IMR-90 (cell line): ENCODE data around the gene BTD. TPM values are rescaled to one million over a fixed set of nuclear protein-coding genes. Genes with fewer than 3 reads are reported as not detected.

Experiments used
- ATAC-seq: fragments of 200-7000 bp; cut with Tn5 transposase; 2 replicates; pipeline ENCODE4 v1.9.1; 2020; ENCODE audit warnings: low read depth, mild to moderate bottlenecking, moderate library complexity
- BruUV-seq: library from RNA; stranded (reverse); fragments of 400-500 nt; replicated peaks from 2 replicates; lab custom pipeline; 2021; lab: Mats Ljungman, UMichigan
- CTCF ChIA-PET: fragments of 300-600 bp; formaldehyde crosslinking; extraction: SDS; loops from one replicate; lab custom pipeline; 2021; ENCODE audit warnings: antibody characterized with exemption; lab: Yijun Ruan, JAX
- POLR2A ChIA-PET: fragments of 300-600 bp; sonication (Branson Sonifier 250); formaldehyde crosslinking; loops from one replicate; lab custom pipeline; 2022; ENCODE audit warnings: antibody characterized with exemption; ENCODE audit not compliant: unreplicated experiment; lab: Charles Lee
- DNase-seq: peaks from one replicate; pipeline ENCODE4 v3.0.0; 2013
- H2AFZ ChIP-seq: replicated peaks from 2 replicates; pipeline ENCODE3; 2013; ENCODE audit warnings: low read length, mild to moderate bottlenecking; ENCODE audit not compliant: poor library complexity
- H2AK5ac ChIP-seq: 2 replicates; pipeline ENCODE4 v1.6.1; 2013; ENCODE audit warnings: low read depth, low read length, inconsistent platforms
- H2AK9ac ChIP-seq: replicated peaks from 2 replicates; pipeline ENCODE3; 2013; ENCODE audit warnings: mild to moderate bottlenecking, low read depth, low read length, moderate library complexity; ENCODE audit not compliant: poor library complexity
- H2BK120ac ChIP-seq: 2 replicates; pipeline ENCODE4 v1.6.1; 2013; ENCODE audit warnings: low read depth, low read length, inconsistent platforms
- H2BK15ac ChIP-seq: 3 replicates; pipeline ENCODE4 v1.6.1; 2013; ENCODE audit warnings: low read depth, low read length, inconsistent platforms
- H2BK20ac ChIP-seq: 2 replicates; pipeline ENCODE4 v1.6.1; 2013; ENCODE audit warnings: low read depth, mild to moderate bottlenecking, inconsistent platforms, low read length, moderate library complexity
- H2BK5ac ChIP-seq: 2 replicates; pipeline ENCODE4 v1.6.1; 2013; ENCODE audit warnings: mild to moderate bottlenecking, low read depth, low read length, inconsistent platforms; ENCODE audit not compliant: poor library complexity, severe bottlenecking
- H3K14ac ChIP-seq: replicated peaks from 2 replicates; pipeline ENCODE4 v1.6.1; 2013; ENCODE audit warnings: low read depth, low read length, inconsistent platforms
- H3K18ac ChIP-seq: 2 replicates; pipeline ENCODE4 v1.6.1; 2013; ENCODE audit warnings: low read depth, low read length, control low read depth
- H3K23ac ChIP-seq: 2 replicates; pipeline ENCODE4 v1.6.1; 2013; ENCODE audit warnings: low read depth, low read length, inconsistent platforms
- H3K27ac ChIP-seq: 2 replicates; pipeline ENCODE4 v1.5.1; 2013; ENCODE audit warnings: mild to moderate bottlenecking, control low read depth, low read length; ENCODE audit not compliant: insufficient read depth
- H3K27me3 ChIP-seq: 2 replicates; pipeline ENCODE4 v1.6.1; 2013; ENCODE audit warnings: low read length; ENCODE audit not compliant: control insufficient read depth, insufficient read depth
- H3K36me3 ChIP-seq: 2 replicates; pipeline ENCODE4 v1.6.1; 2013; ENCODE audit warnings: low read length, mixed read lengths; ENCODE audit not compliant: control insufficient read depth, insufficient read depth
- H3K4ac ChIP-seq: 2 replicates; pipeline ENCODE4 v1.6.1; 2013; ENCODE audit warnings: low read depth, low read length, inconsistent platforms
- H3K4me1 ChIP-seq: 2 replicates; pipeline ENCODE4 v1.6.1; 2013; ENCODE audit warnings: low read length, mixed read lengths; ENCODE audit not compliant: control insufficient read depth, insufficient read depth
- H3K4me2 ChIP-seq: 2 replicates; pipeline ENCODE4 v1.6.1; 2013; ENCODE audit warnings: low read depth, mild to moderate bottlenecking, control low read depth, low read length, moderate library complexity
- H3K4me3 ChIP-seq: 2 replicates; pipeline ENCODE4 v1.5.1; 2013; ENCODE audit warnings: low read depth, mild to moderate bottlenecking, control low read depth, low read length, moderate library complexity; ENCODE audit not compliant: insufficient read depth
- H3K56ac ChIP-seq: 2 replicates; pipeline ENCODE4 v1.6.1; 2013; ENCODE audit warnings: low read length, inconsistent platforms; ENCODE audit not compliant: insufficient read depth; ENCODE audit errors: extremely low read depth
- H3K79me1 ChIP-seq, 2 experiments: 2 replicates each; pipeline ENCODE4 v1.6.1; 2013; ENCODE audit warnings: low read length in 2 of 2, inconsistent platforms in 1 of 2, low read depth in 1 of 2
- H3K9ac ChIP-seq: 2 replicates; pipeline ENCODE4 v1.6.1; 2013; ENCODE audit warnings: low read depth, low read length, control low read depth
- H3K9me1 ChIP-seq: 2 replicates; pipeline ENCODE4 v1.6.1; 2013; ENCODE audit warnings: low read length, inconsistent platforms; ENCODE audit not compliant: insufficient read depth
- H3K9me3 ChIP-seq: 2 replicates; pipeline ENCODE4 v1.6.1; 2013; ENCODE audit warnings: low read length; ENCODE audit not compliant: control insufficient read depth, insufficient read depth
- H4K20me1 ChIP-seq: 2 replicates; pipeline ENCODE4 v1.6.1; 2013; ENCODE audit warnings: low read length, inconsistent platforms; ENCODE audit not compliant: insufficient read depth
- H4K5ac ChIP-seq: 2 replicates; pipeline ENCODE4 v1.6.1; 2013; ENCODE audit warnings: mild to moderate bottlenecking, low read depth, low read length, control low read depth
- H4K8ac ChIP-seq, 2 experiments: 2 replicates each; pipeline ENCODE4 v1.6.1; 2013; ENCODE audit warnings: low read depth in 2 of 2, low read length in 2 of 2, control low read depth in 1 of 2, inconsistent platforms in 1 of 2
- H4K91ac ChIP-seq: 2 replicates; pipeline ENCODE4 v1.6.1; 2013; ENCODE audit warnings: low read depth, low read length, inconsistent platforms; ENCODE audit not compliant: insufficient read depth
- BHLHE40 ChIP-seq: fragments of 150-350 bp; IDR thresholded peaks from 2 replicates; pipeline ENCODE4 v1.6.1; 2016; ENCODE audit warnings: mild to moderate bottlenecking, low read depth, low read length
- CEBPB ChIP-seq: IDR thresholded peaks from 2 replicates; pipeline ENCODE4 v1.6.1; 2012; ENCODE audit warnings: low read depth, low read length, improper control_type of control experiment
- CHD1 ChIP-seq: IDR thresholded peaks from 2 replicates; pipeline ENCODE4 v1.6.1; 2012; ENCODE audit warnings: low read depth, low read length, improper control_type of control experiment
- ELK1 ChIP-seq: fragments of 150-350 bp; IDR thresholded peaks from 2 replicates; pipeline ENCODE4 v1.6.1; 2016; ENCODE audit warnings: low read depth, mild to moderate bottlenecking, low read length, moderate library complexity, borderline replicate concordance
- FOS ChIP-seq: fragments of 150-350 bp; IDR thresholded peaks from 2 replicates; pipeline ENCODE4 v1.6.1; 2016; ENCODE audit warnings: low read depth, low read length
- MAFK ChIP-seq: IDR thresholded peaks from 2 replicates; pipeline ENCODE4 v1.6.1; 2012; ENCODE audit warnings: low read depth, low read length, improper control_type of control experiment
- MAZ ChIP-seq: IDR thresholded peaks from 2 replicates; pipeline ENCODE4 v1.6.1; 2012; ENCODE audit warnings: low read depth, mild to moderate bottlenecking, low read length, improper control_type of control experiment, moderate library complexity, borderline replicate concordance
- MXI1 ChIP-seq: IDR thresholded peaks from 2 replicates; pipeline ENCODE4 v1.6.1; 2012; ENCODE audit warnings: low read depth, mild to moderate bottlenecking, low read length, moderate library complexity, borderline replicate concordance
- NFE2L2 ChIP-seq: fragments of 150-350 bp; IDR thresholded peaks from 2 replicates; pipeline ENCODE4 v1.6.1; 2016; ENCODE audit warnings: low read depth, mild to moderate bottlenecking, low read length
- POLR2A ChIP-seq: IDR thresholded peaks from 2 replicates; pipeline ENCODE4 v1.6.1; 2012; ENCODE audit warnings: mild to moderate bottlenecking, low read depth, low read length
- RAD21 ChIP-seq: IDR thresholded peaks from 2 replicates; pipeline ENCODE4 v1.6.1; 2012; ENCODE audit warnings: low read length, improper control_type of control experiment
- RCOR1 ChIP-seq: IDR thresholded peaks from 2 replicates; pipeline ENCODE4 v1.6.1; 2012; ENCODE audit warnings: mild to moderate bottlenecking, low read length, improper control_type of control experiment; ENCODE audit not compliant: insufficient replicate concordance
- RFX5 ChIP-seq: IDR thresholded peaks from 2 replicates; pipeline ENCODE4 v1.8.0; 2012; ENCODE audit warnings: low read depth, mild to moderate bottlenecking, low read length, moderate library complexity
- SMC3 ChIP-seq: fragments of 150-350 bp; IDR thresholded peaks from 2 replicates; pipeline ENCODE4 v1.6.1; 2016; ENCODE audit warnings: low read depth, mild to moderate bottlenecking, antibody characterized with exemption, low read length, moderate library complexity
- WGBS, 2 experiments: methylation state at CpG; one replicate each; pipeline versions ENCODE4 v1.1.5 to v1.1.7; 2013; ENCODE audit warnings: missing lambda C conversion rate in 2 of 2; ENCODE audit not compliant: insufficient read length in 1 of 2; ENCODE audit errors: extremely low coverage in 2 of 2; 5-methylcytosine and 5-hydroxymethylcytosine counted together
- dilution Hi-C: fragments of 300-500 bp; cut with HindIII; formaldehyde crosslinking; loops from one replicate; pipeline ENCODE4 v1.14.3; 2018; ENCODE audit warnings: low sequenced_read_pairs; ENCODE audit not compliant: unreplicated experiment
- in situ Hi-C: fragments of 300-500 bp; cut with MboI; formaldehyde crosslinking; loops from 3 replicates; pipeline ENCODE4 v1.14.3; 2019; ENCODE audit warnings: low sequenced_read_pairs, inconsistent platforms, mixed read lengths
- intact Hi-C: fragments of 100-400 bp; cut with micrococcal nuclease; formaldehyde crosslinking; loops from 2 replicates; pipeline ENCODE4 v1.10.0; 2022
- polyA plus RNA-seq, 3 experiments: library from polyadenylated mRNA; depleted of rRNA; stranded (reverse); fragments of >200 nt; gene quantifications; 2 replicates each; pipeline ENCODE4 v1.2.3, GENCODE V29; 2012; ENCODE audit warnings: low replicate concordance in 1 of 3
- total RNA-seq: library from RNA; depleted of rRNA; stranded (reverse); fragments of >200 nt; gene quantifications from 2 replicates; pipeline ENCODE4 v1.2.3, GENCODE V29; 2012
- TF ChIP-seq, protein P1 (sequence below): conservative IDR thresholded peaks from 2 replicates; pipeline ENCODE4 v1.5.1; 2012; ENCODE audit warnings: mild to moderate bottlenecking, low read depth, low read length, improper control_type of control experiment
- TF ChIP-seq, protein P2 (sequence below): fragments of 150-350 bp; IDR thresholded peaks from 2 replicates; pipeline ENCODE4 v1.6.1; 2017; ENCODE audit warnings: mild to moderate bottlenecking, antibody characterized with exemption, low read length, low read depth

The BTD gene
- total and polyA plus RNA-seq, 2 of the 4 experiments (the other 2 are of a cell fraction): 14.8 to 21.1 TPM

- ATAC-seq: no peak
- no TSS peak for BruUV-seq
- no peak for TF ChIP-seq MXI1
- no peak for TF ChIP-seq CHD1
- TF ChIP-seq, protein P1, sequence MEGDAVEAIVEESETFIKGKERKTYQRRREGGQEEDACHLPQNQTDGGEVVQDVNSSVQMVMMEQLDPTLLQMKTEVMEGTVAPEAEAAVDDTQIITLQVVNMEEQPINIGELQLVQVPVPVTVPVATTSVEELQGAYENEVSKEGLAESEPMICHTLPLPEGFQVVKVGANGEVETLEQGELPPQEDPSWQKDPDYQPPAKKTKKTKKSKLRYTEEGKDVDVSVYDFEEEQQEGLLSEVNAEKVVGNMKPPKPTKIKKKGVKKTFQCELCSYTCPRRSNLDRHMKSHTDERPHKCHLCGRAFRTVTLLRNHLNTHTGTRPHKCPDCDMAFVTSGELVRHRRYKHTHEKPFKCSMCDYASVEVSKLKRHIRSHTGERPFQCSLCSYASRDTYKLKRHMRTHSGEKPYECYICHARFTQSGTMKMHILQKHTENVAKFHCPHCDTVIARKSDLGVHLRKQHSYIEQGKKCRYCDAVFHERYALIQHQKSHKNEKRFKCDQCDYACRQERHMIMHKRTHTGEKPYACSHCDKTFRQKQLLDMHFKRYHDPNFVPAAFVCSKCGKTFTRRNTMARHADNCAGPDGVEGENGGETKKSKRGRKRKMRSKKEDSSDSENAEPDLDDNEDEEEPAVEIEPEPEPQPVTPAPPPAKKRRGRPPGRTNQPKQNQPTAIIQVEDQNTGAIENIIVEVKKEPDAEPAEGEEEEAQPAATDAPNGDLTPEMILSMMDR: no peak
- no peak for TF ChIP-seq BHLHE40
- TF ChIP-seq MAZ: no peak
- TF ChIP-seq POLR2A: no peak
- no peak for TF ChIP-seq MAFK
- TF ChIP-seq RCOR1: no peak
- no peak for TF ChIP-seq FOS
- TF ChIP-seq NFE2L2: no peak
- TF ChIP-seq RAD21: no peak
- no peak for TF ChIP-seq RFX5
- TF ChIP-seq SMC3: no peak
- TF ChIP-seq, protein P2, sequence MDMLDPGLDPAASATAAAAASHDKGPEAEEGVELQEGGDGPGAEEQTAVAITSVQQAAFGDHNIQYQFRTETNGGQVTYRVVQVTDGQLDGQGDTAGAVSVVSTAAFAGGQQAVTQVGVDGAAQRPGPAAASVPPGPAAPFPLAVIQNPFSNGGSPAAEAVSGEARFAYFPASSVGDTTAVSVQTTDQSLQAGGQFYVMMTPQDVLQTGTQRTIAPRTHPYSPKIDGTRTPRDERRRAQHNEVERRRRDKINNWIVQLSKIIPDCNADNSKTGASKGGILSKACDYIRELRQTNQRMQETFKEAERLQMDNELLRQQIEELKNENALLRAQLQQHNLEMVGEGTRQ: no peak
- no peak for TF ChIP-seq CEBPB
- no peak for TF ChIP-seq ELK1
These were observed 45.0 kb upstream of the BTD start for GRCh38 chr3:15556512-15556911.

More at GRCh38 chr3:15556512-15556911, 45.0 kb upstream of the BTD start:
- Histone ChIP-seq H3K18ac (no peak overlapping the region), H2BK15ac (no peak overlapping the region), H2AK9ac (no peak overlapping the region), H4K8ac (no peak overlapping the region), H4K91ac (no peak overlapping the region), H3K36me3 (peaks cover 4% of the 10 kb centered on the region), H3K4me2 (no peak overlapping the region), H3K9ac (no peak overlapping the region), H2AK5ac (no peak overlapping the region), H3K79me1 (no peaks in the 10 kb centered on the region), H2BK120ac (no peak overlapping the region), H2BK20ac (no peak overlapping the region), H3K4me3 (no peak overlapping the region), H4K20me1 (no peaks in the 10 kb centered on the region), H3K9me1 (peaks cover 5% of the 10 kb centered on the region; the same call in 1 of the 2 replicates), H3K23ac (no peak overlapping the region), H2AFZ (no peak overlapping the region), H2BK5ac (no peak overlapping the region), H3K4me1 (no peaks in the 10 kb centered on the region), H3K4ac (no peak overlapping the region), H4K5ac (no peak overlapping the region), H3K14ac (no peak overlapping the region), H3K27me3 (no peaks in the 10 kb centered on the region), H3K56ac (no peak overlapping the region), H3K27ac (no peak overlapping the region), H3K9me3 (no peaks in the 10 kb centered on the region)
- in situ Hi-C loops (loop anchor here (10.0 kb wide), 1 partner anchor 352 kb away; the partner anchor contains the start of gene CAPN7), intact Hi-C loops (loop anchor here (2.0 to 5.0 kb wide), 2 partner anchors 128 to 449 kb away; no protein-coding TSS in a partner anchor), dilution Hi-C loops (no loop called here)
- ChIA-PET CTCF (interaction anchor here (0.5 kb wide), 2 partner anchors 327 to 447 kb away, joined by 4 to 6 read pairs; no protein-coding TSS in a partner anchor), POLR2A (interaction anchor here (0.5 kb wide), 1 partner anchor 12 kb away, joined by 7 read pairs; no protein-coding TSS in a partner anchor)
- no CpG with 5 or more reads among the region's 2 CpGs for WGBS, 2 experiments
- no peak for DNase-seq
